ENCODE results near the gene PADI1.
A peak's percentile ranks its signal among the peaks of the same experiment; 100 is the strongest.

PADI1 gene

GRCh38 chr1:17196496-17197185, 8.3 kb upstream of the PADI1 start:
- no peak for DNase-seq (ENCODE audit: low read depth)

GRCh38 chr1:17197696-17198095, 7.2 kb upstream of the PADI1 start:
- no peak for DNase-seq (ENCODE audit: low read depth)

GRCh38 chr1:17198476-17199258, 6.3 kb upstream of the PADI1 start:
- no peak for DNase-seq (ENCODE audit: low read depth)

GRCh38 chr1:17199267-17200044, 5.5 kb upstream of the PADI1 start:
- DNase-seq (ENCODE audit: low read depth), result no peak

GRCh38 chr1:17200246-17200645, 4.7 kb upstream of the PADI1 start:
- no peak for DNase-seq (ENCODE audit: low read depth)

GRCh38 chr1:17200756-17201155, 4.2 kb upstream of the PADI1 start:
- DNase-seq (ENCODE audit: low read depth), result no peak

GRCh38 chr1:17201201-17202021, 3.5 kb upstream of the PADI1 start:
- DNase-seq (ENCODE audit: low read depth), result no peak

GRCh38 chr1:17205652-17206051, 724 bp downstream of the PADI1 start:
- DNase-seq (ENCODE audit: low read depth), result no peak

GRCh38 chr1:17206196-17206595, 1.3 kb downstream of the PADI1 start:
- DNase-seq (ENCODE audit: low read depth), result no peak

- DNase-seq (ENCODE audit: low read depth), result no peak
These were observed 2.1 kb downstream of the PADI1 start for GRCh38 chr1:17207046-17207445.

GRCh38 chr1:17207540-17207939, 2.6 kb downstream of the PADI1 start:
- no peak for DNase-seq (ENCODE audit: low read depth)

- DNase-seq (ENCODE audit: low read depth), result peak; percentile 58
These were observed 3.1 kb downstream of the PADI1 start for GRCh38 chr1:17207966-17208418.

GRCh38 chr1:17208546-17208945, 3.6 kb downstream of the PADI1 start:
- no peak for DNase-seq (ENCODE audit: low read depth)

GRCh38 chr1:17209430-17209829, 4.5 kb downstream of the PADI1 start:
- DNase-seq (ENCODE audit: low read depth), result no peak

GRCh38 chr1:17210176-17210575, 5.2 kb downstream of the PADI1 start:
- no peak for DNase-seq (ENCODE audit: low read depth)

GRCh38 chr1:17211377-17211776, 6.4 kb downstream of the PADI1 start:
- no peak for DNase-seq (ENCODE audit: low read depth)

- DNase-seq (ENCODE audit: low read depth), result no peak
These were observed 7.1 kb downstream of the PADI1 start for GRCh38 chr1:17212009-17212408.

GRCh38 chr1:17212487-17213121, 7.7 kb downstream of the PADI1 start:
- no peak for DNase-seq (ENCODE audit: low read depth)

- DNase-seq (ENCODE audit: low read depth), result no peak
These were observed 8.3 kb downstream of the PADI1 start for GRCh38 chr1:17213148-17213781.

- DNase-seq (ENCODE audit: low read depth), result no peak
These were observed 8.8 kb downstream of the PADI1 start for GRCh38 chr1:17213782-17214148.

All from GM04504 (cell line).